ENCODE measurements around the gene MYO5A.

Gene MYO5A

GRCh38 chr15:52281085-52282035 is 247.3 kb downstream of the MYO5A start:
- H3K4me3 ChIP-seq (ENCODE audit: low read length, poor library complexity, severe bottlenecking): no peak overlapping the region
- no peaks in the 10 kb centered on the region for H3K79me2 ChIP-seq (ENCODE audit: insufficient read depth, low read length)
- no peaks in the 10 kb centered on the region for H3K36me3 ChIP-seq (ENCODE audit: insufficient read depth, low read length)

DNA sequence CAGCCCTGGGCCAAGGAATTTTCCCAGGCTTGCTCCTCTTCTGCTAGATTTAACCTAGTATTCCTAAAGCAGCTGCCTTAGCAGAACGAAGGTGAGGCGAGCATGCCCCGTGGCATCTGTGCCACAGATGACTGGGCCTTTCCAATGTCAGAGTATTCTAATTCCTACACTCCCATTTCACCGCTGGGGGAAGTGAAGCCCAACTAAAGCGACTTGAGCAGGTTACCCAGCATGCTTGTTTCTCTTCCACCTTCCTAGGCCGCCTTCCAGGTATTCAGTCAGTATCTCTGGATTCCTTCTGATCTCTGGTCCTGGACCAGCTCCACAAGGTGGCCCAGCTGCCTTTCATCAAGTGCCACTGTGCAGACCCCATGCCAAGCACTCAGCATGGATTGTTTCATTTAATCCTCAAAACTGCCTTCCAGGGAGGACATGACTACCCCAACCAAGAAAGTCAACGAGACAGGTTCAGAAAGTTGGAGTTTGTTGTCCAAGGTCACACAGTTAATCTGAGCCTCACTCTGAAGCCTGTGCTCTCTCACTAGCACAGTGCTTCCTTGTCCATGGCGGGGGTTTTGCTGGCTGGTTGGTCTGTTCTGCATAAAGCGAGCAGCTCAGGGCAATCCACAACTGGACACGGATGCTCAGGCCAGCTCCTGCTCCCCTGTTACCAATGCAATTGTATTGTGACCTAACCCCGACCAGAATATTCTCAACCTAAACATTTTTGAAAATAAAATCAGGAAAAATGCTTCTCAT is 248.2 kb downstream of the MYO5A start:
- Histone ChIP-seq H3K9me2 (replicated peaks; ENCODE audit: low read depth, low read length) (no peaks in the 10 kb centered on the region), H3K27me3 (ENCODE audit: insufficient read depth, low read length, poor library complexity, severe bottlenecking) (no peaks in the 10 kb centered on the region), H3K4me2 (ENCODE audit: low read depth, low read length, poor library complexity, severe bottlenecking) (no peak overlapping the region), H3F3A (ENCODE audit: low read depth) (no peaks in the 10 kb centered on the region), H3K4me3 (ENCODE audit: low read length, poor library complexity, severe bottlenecking) (no peak overlapping the region), H3K9me3 (ENCODE audit: insufficient read depth, low read depth, low read length) (no peaks in the 10 kb centered on the region), H3K9ac (ENCODE audit: low read depth, low read length, poor library complexity, severe bottlenecking) (no peak overlapping the region), H3K36me3 (ENCODE audit: insufficient read depth, low read length) (no peaks in the 10 kb centered on the region), H3K79me2 (ENCODE audit: insufficient read depth, low read length) (no peaks in the 10 kb centered on the region), H2AFZ (ENCODE audit: low read length) (no peak overlapping the region), H4K20me1 (ENCODE audit: insufficient read depth, low read length, poor library complexity, severe bottlenecking) (no peaks in the 10 kb centered on the region), H3K4me1 (ENCODE audit: insufficient read depth, low read length, poor library complexity, severe bottlenecking) (no peaks in the 10 kb centered on the region)
- TF ChIP-seq EZH2phosphoT487 (IDR thresholded peaks at IDR 0.05; ENCODE audit: borderline replicate concordance): no peak
- TF ChIP-seq, protein P1, sequence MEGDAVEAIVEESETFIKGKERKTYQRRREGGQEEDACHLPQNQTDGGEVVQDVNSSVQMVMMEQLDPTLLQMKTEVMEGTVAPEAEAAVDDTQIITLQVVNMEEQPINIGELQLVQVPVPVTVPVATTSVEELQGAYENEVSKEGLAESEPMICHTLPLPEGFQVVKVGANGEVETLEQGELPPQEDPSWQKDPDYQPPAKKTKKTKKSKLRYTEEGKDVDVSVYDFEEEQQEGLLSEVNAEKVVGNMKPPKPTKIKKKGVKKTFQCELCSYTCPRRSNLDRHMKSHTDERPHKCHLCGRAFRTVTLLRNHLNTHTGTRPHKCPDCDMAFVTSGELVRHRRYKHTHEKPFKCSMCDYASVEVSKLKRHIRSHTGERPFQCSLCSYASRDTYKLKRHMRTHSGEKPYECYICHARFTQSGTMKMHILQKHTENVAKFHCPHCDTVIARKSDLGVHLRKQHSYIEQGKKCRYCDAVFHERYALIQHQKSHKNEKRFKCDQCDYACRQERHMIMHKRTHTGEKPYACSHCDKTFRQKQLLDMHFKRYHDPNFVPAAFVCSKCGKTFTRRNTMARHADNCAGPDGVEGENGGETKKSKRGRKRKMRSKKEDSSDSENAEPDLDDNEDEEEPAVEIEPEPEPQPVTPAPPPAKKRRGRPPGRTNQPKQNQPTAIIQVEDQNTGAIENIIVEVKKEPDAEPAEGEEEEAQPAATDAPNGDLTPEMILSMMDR (conservative IDR thresholded peaks at IDR 0.05; ENCODE audit: low read length): no peak

More at GRCh38 chr15:52281085-52282035, 247.3 kb downstream of the MYO5A start:
- H3K9ac ChIP-seq (ENCODE audit: low read depth, low read length, poor library complexity, severe bottlenecking): no peak overlapping the region
- no peaks in the 10 kb centered on the region for H4K20me1 ChIP-seq (ENCODE audit: insufficient read depth, low read length, poor library complexity, severe bottlenecking)
- H3K27me3 ChIP-seq (ENCODE audit: insufficient read depth, low read length, poor library complexity, severe bottlenecking): no peaks in the 10 kb centered on the region
- H2AFZ ChIP-seq (ENCODE audit: low read length): no peak overlapping the region
- no peaks in the 10 kb centered on the region for H3K9me3 ChIP-seq (ENCODE audit: insufficient read depth, low read depth, low read length)
- no peaks in the 10 kb centered on the region for H3F3A ChIP-seq (ENCODE audit: low read depth)
- no peaks in the 10 kb centered on the region for H3K4me1 ChIP-seq (ENCODE audit: insufficient read depth, low read length, poor library complexity, severe bottlenecking)
- H3K4me2 ChIP-seq (ENCODE audit: low read depth, low read length, poor library complexity, severe bottlenecking): no peak overlapping the region
- no peaks in the 10 kb centered on the region for H3K9me2 ChIP-seq (replicated peaks; ENCODE audit: low read depth, low read length)
- TF ChIP-seq, protein P1 (conservative IDR thresholded peaks at IDR 0.05; ENCODE audit: low read length): no peak
- TF ChIP-seq EZH2phosphoT487 (IDR thresholded peaks at IDR 0.05; ENCODE audit: borderline replicate concordance): no peak

DNA sequence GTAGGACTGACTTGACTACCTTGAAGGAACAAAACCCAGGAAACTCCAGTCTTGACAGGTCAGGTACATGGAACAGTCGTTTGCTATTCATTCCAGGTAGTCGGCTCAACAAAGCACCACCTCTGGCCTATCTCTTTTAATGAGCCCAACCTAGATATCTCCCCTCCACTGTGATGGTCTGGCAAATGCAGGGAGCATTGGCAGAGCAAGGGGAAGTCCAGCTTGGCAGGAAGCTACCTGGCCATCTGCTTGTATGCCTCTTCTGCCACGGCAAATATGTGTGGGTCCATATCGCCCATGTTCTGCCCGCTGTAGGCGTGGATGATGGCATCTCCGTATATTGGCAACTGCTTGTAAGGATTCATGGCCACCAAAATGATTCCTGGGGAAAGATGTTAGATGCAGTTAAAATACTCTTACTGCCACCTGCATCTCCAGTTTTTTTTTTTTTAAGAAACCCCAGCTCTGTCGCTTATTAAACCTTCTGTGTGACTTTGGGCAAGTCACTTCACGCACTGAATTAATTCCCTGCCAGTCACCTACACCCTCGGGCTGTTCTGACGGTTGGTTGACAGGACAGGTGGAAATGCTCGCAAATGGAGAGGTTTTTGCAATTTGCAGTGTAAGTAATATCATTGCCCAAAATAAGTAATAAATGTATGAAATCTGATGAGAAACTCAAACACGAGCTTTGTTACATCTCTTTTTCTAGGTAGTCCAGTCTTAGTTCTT is 249.9 kb downstream of the MYO5A start:
- H3K27me3 ChIP-seq (ENCODE audit: insufficient read depth, low read length, poor library complexity, severe bottlenecking): no peaks in the 10 kb centered on the region
- no peaks in the 10 kb centered on the region for H3F3A ChIP-seq (ENCODE audit: low read depth)
- no peak overlapping the region for H2AFZ ChIP-seq (ENCODE audit: low read length)
- H3K9me3 ChIP-seq (ENCODE audit: insufficient read depth, low read depth, low read length): no peaks in the 10 kb centered on the region
- H3K79me2 ChIP-seq (ENCODE audit: insufficient read depth, low read length): no peaks in the 10 kb centered on the region
- H3K4me1 ChIP-seq (ENCODE audit: insufficient read depth, low read length, poor library complexity, severe bottlenecking): no peaks in the 10 kb centered on the region
- no peak overlapping the region for H3K9ac ChIP-seq (ENCODE audit: low read depth, low read length, poor library complexity, severe bottlenecking)
- H4K20me1 ChIP-seq (ENCODE audit: insufficient read depth, low read length, poor library complexity, severe bottlenecking): no peaks in the 10 kb centered on the region
- no peaks in the 10 kb centered on the region for H3K36me3 ChIP-seq (ENCODE audit: insufficient read depth, low read length)
- no peaks in the 10 kb centered on the region for H3K9me2 ChIP-seq (replicated peaks; ENCODE audit: low read depth, low read length)
- H3K4me2 ChIP-seq (ENCODE audit: low read depth, low read length, poor library complexity, severe bottlenecking): no peak overlapping the region
- TF ChIP-seq EZH2phosphoT487 (IDR thresholded peaks at IDR 0.05; ENCODE audit: borderline replicate concordance): no peak
- TF ChIP-seq, protein P1 (conservative IDR thresholded peaks at IDR 0.05; ENCODE audit: low read length): no peak
- H3K4me3 ChIP-seq (ENCODE audit: low read length, poor library complexity, severe bottlenecking): no peak overlapping the region

Measured in Loucy (cell line).